Effector memory CD4-positive, alpha-beta T cell (primary cell): Measurements from ENCODE around the gene SYAP1.
"Not testable (repeated sequence)": the region's sequence is repeated elsewhere in the genome, so short reads cannot be mapped to it uniquely, and the experiment has no call there.

Experiments
- DNase-seq, 3 donors: peaks; one replicate each; pipeline ENCODE4 v3.0.0-alpha.2; 2020
- H3K27ac ChIP-seq: 2 replicates; pipeline ENCODE4 v1.7.0; 2013; ENCODE audit warnings: mild to moderate bottlenecking, low read length, moderate library complexity; ENCODE audit not compliant: insufficient read depth, poor library complexity, severe bottlenecking
- H3K27me3 ChIP-seq: replicated peaks from 2 replicates; pipeline ENCODE4 v1.7.0; 2013; ENCODE audit warnings: mild to moderate bottlenecking, low read length; ENCODE audit not compliant: insufficient read depth, control insufficient read depth, poor library complexity, severe bottlenecking
- H3K36me3 ChIP-seq: 2 replicates; pipeline ENCODE4 v1.7.0; 2013; ENCODE audit warnings: mild to moderate bottlenecking, low read length, moderate library complexity; ENCODE audit not compliant: control insufficient read depth, insufficient read depth
- H3K4me1 ChIP-seq: 2 replicates; pipeline ENCODE4 v1.7.0; 2013; ENCODE audit warnings: low read length, mild to moderate bottlenecking; ENCODE audit not compliant: control insufficient read depth, insufficient read depth, poor library complexity, severe bottlenecking
- H3K4me3 ChIP-seq: 2 replicates; pipeline ENCODE4 v1.7.0; 2013; ENCODE audit warnings: low read length, low read depth, mild to moderate bottlenecking; ENCODE audit not compliant: insufficient read depth, poor library complexity, severe bottlenecking
- H3K9me3 ChIP-seq: 2 replicates; pipeline ENCODE4 v1.7.0; 2013; ENCODE audit warnings: mild to moderate bottlenecking, low read length, moderate library complexity; ENCODE audit not compliant: control insufficient read depth

The SYAP1 gene

GRCh38 chrX:16745102-16745501 lies 25.7 kb downstream of the SYAP1 start:
- Histone ChIP-seq H3K4me3 (no peak overlapping the region), H3K4me1 (no peaks in the 10 kb centered on the region), H3K36me3 (peaks cover 29% of the 10 kb centered on the region), H3K9me3 (no peaks in the 10 kb centered on the region), H3K27ac (no peak overlapping the region), H3K27me3 (no peaks in the 10 kb centered on the region)
- DNase-seq: no peak

GRCh38 chrX:16745659-16746058 lies 26.2 kb downstream of the SYAP1 start:
- Histone ChIP-seq H3K27me3 (no peaks in the 10 kb centered on the region), H3K27ac (no peak overlapping the region), H3K9me3 (no peaks in the 10 kb centered on the region), H3K36me3 (peaks cover 29% of the 10 kb centered on the region), H3K4me1 (no peaks in the 10 kb centered on the region), H3K4me3 (no peak overlapping the region)
- no peak for DNase-seq

DNA sequence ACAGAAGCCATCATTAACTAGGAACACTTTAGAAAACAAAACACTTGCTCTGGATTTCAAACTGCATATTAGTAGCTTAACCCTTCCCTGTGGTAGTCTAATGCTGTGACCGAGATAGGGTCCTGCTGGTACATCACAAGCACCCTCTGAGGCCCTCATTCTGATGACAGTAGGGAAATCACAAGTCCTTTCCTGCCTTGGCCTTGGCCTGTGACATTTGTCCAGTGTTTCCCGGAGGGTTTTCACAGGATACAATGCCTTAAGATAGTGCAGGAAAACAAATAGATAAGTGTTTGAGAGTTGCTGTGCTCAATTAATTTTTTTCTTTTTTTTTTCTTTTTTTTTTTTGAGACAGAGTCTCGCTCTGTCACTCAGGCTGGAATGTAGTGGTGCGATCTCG lies 29.0 kb downstream of the SYAP1 start:
- no peak for DNase-seq
- peaks cover 20% of the 10 kb centered on the region for H3K36me3 ChIP-seq
- H3K4me3 ChIP-seq: no peak overlapping the region
- no peaks in the 10 kb centered on the region for H3K4me1 ChIP-seq
- H3K27me3 ChIP-seq: no peaks in the 10 kb centered on the region
- H3K27ac ChIP-seq: no peak overlapping the region
- H3K9me3 ChIP-seq: no peaks in the 10 kb centered on the region

- DNase-seq: no peak
- H3K27me3 ChIP-seq: no peaks in the 10 kb centered on the region
- H3K36me3 ChIP-seq: peaks cover 14% of the 10 kb centered on the region
- no peak overlapping the region for H3K27ac ChIP-seq
- no peak overlapping the region for H3K4me3 ChIP-seq
- no peaks in the 10 kb centered on the region for H3K9me3 ChIP-seq
- no peaks in the 10 kb centered on the region for H3K4me1 ChIP-seq
Observed at GRCh38 chrX:16750136-16750535, 30.7 kb downstream of the SYAP1 start.

DNA sequence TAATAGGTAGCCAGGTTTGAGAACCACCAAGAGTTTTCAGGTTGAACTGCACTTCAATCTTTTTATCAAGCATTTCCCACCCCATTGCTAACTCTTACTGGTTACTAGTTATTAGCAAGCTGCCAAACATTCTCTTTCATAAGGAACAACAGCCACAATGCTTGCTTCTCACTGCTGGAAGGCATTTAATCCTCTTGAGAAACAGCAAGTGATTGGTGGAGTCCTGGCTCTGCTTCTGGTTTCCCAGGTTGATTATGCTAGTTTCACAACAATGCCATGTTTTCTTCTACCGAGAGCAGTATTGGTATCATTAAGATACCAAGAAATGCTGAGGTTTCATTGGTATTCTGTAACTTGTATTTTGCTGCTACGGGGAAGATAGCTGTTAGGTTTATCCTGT lies 34.6 kb downstream of the SYAP1 start:
- H3K36me3 ChIP-seq: peaks cover 27% of the 10 kb centered on the region
- no peaks in the 10 kb centered on the region for H3K4me1 ChIP-seq
- no peaks in the 10 kb centered on the region for H3K9me3 ChIP-seq
- H3K27ac ChIP-seq: no peak overlapping the region
- no peak for DNase-seq
- H3K27me3 ChIP-seq: no peaks in the 10 kb centered on the region
- H3K4me3 ChIP-seq: no peak overlapping the region

DNA sequence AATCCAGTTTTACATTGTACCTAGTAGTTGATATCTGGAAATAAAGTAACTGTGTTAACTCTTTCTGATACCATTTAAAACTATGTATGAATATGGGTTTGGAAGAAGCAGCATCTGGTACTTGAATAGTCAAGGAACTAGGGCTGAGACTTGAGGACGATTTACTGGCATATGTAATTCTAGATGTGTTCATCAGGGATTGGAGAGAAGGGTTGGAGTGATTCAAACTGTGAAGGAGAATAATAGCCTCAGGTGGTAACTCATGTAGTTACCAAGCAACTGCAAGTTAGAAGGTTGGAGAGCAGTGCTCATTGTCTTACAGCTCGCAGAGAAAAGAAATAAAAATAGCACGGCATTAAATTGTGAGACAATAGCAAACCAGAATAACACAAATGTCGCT lies 37.3 kb downstream of the SYAP1 start:
- Histone ChIP-seq H3K4me3 (no peak overlapping the region), H3K27me3 (no peaks in the 10 kb centered on the region), H3K9me3 (no peaks in the 10 kb centered on the region), H3K4me1 (no peaks in the 10 kb centered on the region), H3K36me3 (peaks cover 27% of the 10 kb centered on the region), H3K27ac (no peak overlapping the region)
- no peak for DNase-seq

DNA sequence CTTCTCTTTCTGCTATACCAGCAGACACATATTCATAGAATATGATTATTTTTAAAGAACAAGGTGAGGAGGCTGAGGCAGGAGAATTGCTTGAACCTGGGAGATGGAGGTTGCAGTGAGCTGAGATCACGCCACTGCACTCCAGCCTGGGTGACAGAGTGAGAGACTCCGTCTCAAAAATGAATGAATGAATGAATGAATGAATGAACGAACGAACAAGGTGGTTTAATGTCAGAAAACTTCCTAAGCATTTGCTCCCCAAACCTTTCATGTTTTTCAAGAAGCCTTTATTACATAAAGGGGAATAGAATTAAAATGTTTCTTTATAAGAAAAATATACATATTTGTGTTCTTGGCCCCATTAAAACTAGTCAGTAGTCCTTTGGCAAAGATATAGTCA lies 42.1 kb downstream of the SYAP1 start:
- not testable (repeated sequence) for H3K27me3 ChIP-seq, H3K9me3 ChIP-seq, H3K4me3 ChIP-seq, H3K27ac ChIP-seq, H3K4me1 ChIP-seq, DNase-seq
- peaks cover 10% of the 10 kb centered on the region for H3K36me3 ChIP-seq

- Histone ChIP-seq H3K27me3 (no peaks in the 10 kb centered on the region), H3K36me3 (peaks cover 4% of the 10 kb centered on the region), H3K27ac (no peak overlapping the region), H3K4me1 (no peaks in the 10 kb centered on the region), H3K4me3 (no peak overlapping the region), H3K9me3 (no peaks in the 10 kb centered on the region)
- no peak for DNase-seq
Observed at GRCh38 chrX:16762579-16762978, 43.2 kb downstream of the SYAP1 start.

GRCh38 chrX:16765594-16765993 lies 46.2 kb downstream of the SYAP1 start:
- H3K36me3 ChIP-seq: no peaks in the 10 kb centered on the region
- no peaks in the 10 kb centered on the region for H3K9me3 ChIP-seq
- DNase-seq: no peak
- no peak overlapping the region for H3K4me3 ChIP-seq
- no peaks in the 10 kb centered on the region for H3K27me3 ChIP-seq
- H3K27ac ChIP-seq: no peak overlapping the region
- no peaks in the 10 kb centered on the region for H3K4me1 ChIP-seq

GRCh38 chrX:16770970-16771482 lies 51.6 kb downstream of the SYAP1 start:
- H3K9me3 ChIP-seq: no peaks in the 10 kb centered on the region
- no peaks in the 10 kb centered on the region for H3K36me3 ChIP-seq
- H3K4me1 ChIP-seq: no peaks in the 10 kb centered on the region
- no peak for DNase-seq
- H3K27ac ChIP-seq: no peak overlapping the region
- no peaks in the 10 kb centered on the region for H3K27me3 ChIP-seq
- no peak overlapping the region for H3K4me3 ChIP-seq
